Neural progenitor cell (in vitro differentiated cells): Measurements from ENCODE around the gene HADH.

Experiments used
- EZH2 ChIP-seq: fragments of 200-600 bp; sonication (generic); IDR thresholded peaks from 2 replicates; pipeline ENCODE4 v1.6.1; 2017; ENCODE audit warnings: antibody characterized with exemption, mild to moderate bottlenecking, moderate library complexity
- EZH2phosphoT487 ChIP-seq: fragments of 200-600 bp; sonication (generic); IDR thresholded peaks from 2 replicates; pipeline ENCODE4 v1.6.1; 2017; ENCODE audit warnings: antibody characterized with exemption
- TF ChIP-seq, protein P1 (sequence below): fragments of 200-600 bp; sonication (generic); IDR thresholded peaks from 2 replicates; pipeline ENCODE4 v1.5.1; 2017; ENCODE audit warnings: antibody characterized with exemption, mild to moderate bottlenecking

DNA sequence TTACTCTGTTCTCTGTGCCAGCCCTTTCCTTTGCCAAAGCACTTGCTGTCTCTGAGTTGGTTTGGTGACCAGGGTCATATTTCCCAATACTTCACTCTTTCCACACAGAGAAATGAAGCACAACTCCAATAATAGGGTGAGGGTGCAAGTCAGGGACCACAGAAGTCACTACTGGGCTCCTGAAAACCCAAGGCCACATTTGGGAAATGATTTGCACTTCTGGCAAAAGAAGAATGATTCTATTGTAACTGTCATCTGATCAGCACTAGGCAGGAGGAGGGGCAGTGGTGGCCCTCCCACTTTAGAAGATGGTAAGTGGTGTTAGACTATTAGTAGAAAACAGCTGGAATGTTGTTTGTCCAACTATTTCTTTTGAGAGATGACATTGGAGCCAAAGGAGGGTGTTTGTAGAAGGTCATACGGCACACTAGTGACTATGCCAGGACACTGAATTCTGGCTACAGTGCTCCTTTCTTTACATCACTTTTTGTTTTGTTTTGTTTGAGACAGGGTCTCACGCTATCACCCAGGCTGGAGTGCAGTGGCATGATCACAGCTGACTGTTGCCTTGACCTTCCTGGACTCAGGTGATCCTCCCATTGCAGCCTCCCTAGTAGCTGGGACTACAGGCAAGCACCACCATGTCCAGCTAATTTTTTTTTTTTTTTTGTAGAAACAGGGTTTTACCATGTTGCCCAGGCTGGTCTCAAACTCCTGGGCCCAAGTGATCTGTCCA lies 10.8 kb upstream of the HADH start:
- TF ChIP-seq, protein P1, sequence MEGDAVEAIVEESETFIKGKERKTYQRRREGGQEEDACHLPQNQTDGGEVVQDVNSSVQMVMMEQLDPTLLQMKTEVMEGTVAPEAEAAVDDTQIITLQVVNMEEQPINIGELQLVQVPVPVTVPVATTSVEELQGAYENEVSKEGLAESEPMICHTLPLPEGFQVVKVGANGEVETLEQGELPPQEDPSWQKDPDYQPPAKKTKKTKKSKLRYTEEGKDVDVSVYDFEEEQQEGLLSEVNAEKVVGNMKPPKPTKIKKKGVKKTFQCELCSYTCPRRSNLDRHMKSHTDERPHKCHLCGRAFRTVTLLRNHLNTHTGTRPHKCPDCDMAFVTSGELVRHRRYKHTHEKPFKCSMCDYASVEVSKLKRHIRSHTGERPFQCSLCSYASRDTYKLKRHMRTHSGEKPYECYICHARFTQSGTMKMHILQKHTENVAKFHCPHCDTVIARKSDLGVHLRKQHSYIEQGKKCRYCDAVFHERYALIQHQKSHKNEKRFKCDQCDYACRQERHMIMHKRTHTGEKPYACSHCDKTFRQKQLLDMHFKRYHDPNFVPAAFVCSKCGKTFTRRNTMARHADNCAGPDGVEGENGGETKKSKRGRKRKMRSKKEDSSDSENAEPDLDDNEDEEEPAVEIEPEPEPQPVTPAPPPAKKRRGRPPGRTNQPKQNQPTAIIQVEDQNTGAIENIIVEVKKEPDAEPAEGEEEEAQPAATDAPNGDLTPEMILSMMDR, result no peak
- TF ChIP-seq EZH2, result no peak
- TF ChIP-seq EZH2phosphoT487, result no peak
